IPS DF 19.7 (cell line): ENCODE results near the gene NUP210L.

ENCODE experiments used
- DNase-seq: peaks from one replicate; pipeline ENCODE4 v3.0.0-alpha.2; 2013; ENCODE audit warnings: low read depth, low spot score

NUP210L gene

DNA sequence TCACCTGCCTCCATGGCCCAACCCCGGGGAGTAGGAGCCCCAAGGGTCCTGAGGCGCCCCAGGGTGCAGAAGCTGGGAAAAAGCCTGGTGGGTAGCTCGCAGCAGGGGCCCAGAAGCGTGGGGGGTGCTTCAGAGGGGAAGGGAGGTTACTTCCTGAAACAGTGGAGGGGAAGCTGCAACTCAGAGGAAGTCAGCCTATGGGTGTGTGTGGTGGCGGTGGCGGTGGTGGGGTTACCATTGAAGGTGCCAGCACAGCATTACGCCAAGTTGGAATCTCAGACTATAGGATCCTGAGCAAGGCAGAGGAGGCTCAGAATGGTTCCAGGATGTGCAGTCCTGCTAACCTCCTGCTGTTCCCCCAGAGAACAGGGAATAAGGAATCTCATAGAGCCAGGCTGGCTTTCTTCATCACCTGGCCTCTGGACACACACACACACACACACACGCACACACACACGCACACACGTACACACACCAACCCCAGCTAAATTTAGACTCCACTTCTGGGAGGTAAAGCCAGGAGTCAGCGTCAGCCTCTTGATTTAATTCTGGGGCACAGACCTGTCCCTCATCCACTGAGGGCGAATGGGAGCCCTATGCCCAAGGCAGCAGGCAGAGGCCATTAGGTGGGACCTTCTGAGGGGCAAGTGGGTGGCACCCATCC, 209.6 kb downstream of the NUP210L start:
- no peak for DNase-seq

DNA sequence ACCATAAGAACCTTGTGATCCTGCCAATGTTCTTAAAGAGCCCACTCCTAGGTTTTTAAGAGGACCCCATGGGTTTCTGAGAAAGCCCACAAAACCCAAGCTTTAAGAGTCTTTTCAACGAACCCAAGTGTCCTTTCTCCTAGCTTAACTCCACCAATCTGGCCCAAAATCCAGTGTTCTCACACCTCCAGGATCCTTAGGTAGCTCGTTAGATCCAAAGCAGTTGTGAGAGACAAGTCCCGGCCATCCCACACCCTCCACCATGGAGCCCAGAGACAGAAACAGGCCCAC, 210.1 kb downstream of the NUP210L start:
- DNase-seq, result no peak

- no peak for DNase-seq
Measured at GRCh38 chr1:153944005-153944826, 210.7 kb downstream of the NUP210L start.

- no peak for DNase-seq
Measured at GRCh38 chr1:153942766-153943549, 211.9 kb downstream of the NUP210L start.
